WTC11 (cell line): ENCODE results near the gene ERC2. TPM values are rescaled to one million over a fixed set of nuclear protein-coding genes. Genes with fewer than 3 reads are reported as not detected.

Source experiments
- ATAC-seq: fragments of 200-7000 bp; cut with Tn5 transposase; 2 replicates; pipeline ENCODE4 v1.10.0; 2021; ENCODE audit warnings: mild to moderate bottlenecking, moderate library complexity
- CTCF ChIA-PET: fragments of 300-600 bp; sonication (Branson Sonifier 250); formaldehyde crosslinking; loops from one replicate; lab custom pipeline; 2021; ENCODE audit warnings: antibody characterized with exemption; lab: Charles Lee
- POLR2A ChIA-PET: fragments of 350-600 bp; sonication (Branson Sonifier 250); formaldehyde crosslinking; loops from one replicate; lab custom pipeline; 2021; ENCODE audit warnings: antibody characterized with exemption; lab: Charles Lee
- DNase-seq: peaks from one replicate; pipeline ENCODE4 v3.0.0; 2021; ENCODE audit warnings: low spot score
- H3K27ac Mint-ChIP-seq: 2 replicates; pipeline ENCODE4 v1.8.0; 2021; ENCODE audit warnings: mixed read lengths
- H3K27me3 Mint-ChIP-seq: 2 replicates; pipeline ENCODE4 v1.8.0; 2021; ENCODE audit warnings: low read depth, mild to moderate bottlenecking, moderate library complexity, mixed read lengths
- H3K36me3 Mint-ChIP-seq: 2 replicates; pipeline ENCODE4 v1.8.0; 2021; ENCODE audit warnings: mixed read lengths
- H3K4me1 Mint-ChIP-seq: 2 replicates; pipeline ENCODE4 v1.8.0; 2022; ENCODE audit warnings: mixed read lengths
- H3K4me3 Mint-ChIP-seq: 2 replicates; pipeline ENCODE4 v1.8.0; 2021; ENCODE audit warnings: mild to moderate bottlenecking, moderate library complexity, mixed read lengths
- H3K9me3 Mint-ChIP-seq: 2 replicates; pipeline ENCODE4 v1.8.0; 2021; ENCODE audit warnings: mixed read lengths
- ATF1 ChIP-seq: sonication (generic); formaldehyde crosslinking; IDR thresholded peaks from 2 replicates; pipeline ENCODE4 v1.8.1; 2023; ENCODE audit warnings: mild to moderate bottlenecking, moderate library complexity, missing genetic modification reagents
- CBFB ChIP-seq: sonication (generic); formaldehyde crosslinking; IDR thresholded peaks from 2 replicates; pipeline ENCODE4 v1.8.1; 2022; ENCODE audit warnings: mild to moderate bottlenecking, low read depth, missing genetic modification reagents
- CREM ChIP-seq: sonication (generic); formaldehyde crosslinking; IDR thresholded peaks from 2 replicates; pipeline ENCODE4 v1.8.1; 2022; ENCODE audit warnings: mild to moderate bottlenecking, missing genetic modification reagents, moderate library complexity
- E2F4 ChIP-seq: sonication (generic); formaldehyde crosslinking; IDR thresholded peaks from 2 replicates; pipeline ENCODE4 v1.8.1; 2022; ENCODE audit warnings: low read depth, mild to moderate bottlenecking, moderate library complexity, missing genetic modification reagents, borderline replicate concordance
- EMX1 ChIP-seq: fragments of 250-450 bp; sonication (Bioruptor Pico); IDR thresholded peaks from 2 replicates; pipeline ENCODE4 v1.8.0; 2021; ENCODE audit warnings: mild to moderate bottlenecking
- ETV6 ChIP-seq: sonication (generic); formaldehyde crosslinking; IDR thresholded peaks from 2 replicates; pipeline ENCODE4 v1.8.1; 2022; ENCODE audit warnings: mild to moderate bottlenecking, missing genetic modification reagents
- HMGA2 ChIP-seq: fragments of 250-450 bp; sonication (Bioruptor Pico); IDR thresholded peaks from 2 replicates; pipeline ENCODE4 v1.4.0; 2021; ENCODE audit warnings: mild to moderate bottlenecking, moderate library complexity
- JAZF1 ChIP-seq: fragments of 250-450 bp; sonication (Bioruptor Pico); IDR thresholded peaks from 2 replicates; pipeline ENCODE4 v1.9.0; 2021; ENCODE audit warnings: moderate library complexity, mild to moderate bottlenecking, inconsistent platforms
- NFATC4 ChIP-seq: fragments of 250-450 bp; sonication (Bioruptor Pico); IDR thresholded peaks from 2 replicates; pipeline ENCODE4 v1.9.0; 2021; ENCODE audit warnings: mild to moderate bottlenecking
- NR3C1 ChIP-seq: sonication (generic); formaldehyde crosslinking; conservative IDR thresholded peaks from 2 replicates; pipeline ENCODE4 v1.8.1; 2023; ENCODE audit warnings: low read depth, mild to moderate bottlenecking, missing genetic modification reagents
- PRDM15 ChIP-seq: sonication (generic); formaldehyde crosslinking; IDR thresholded peaks from 2 replicates; pipeline ENCODE4 v1.8.0; 2022; ENCODE audit warnings: missing genetic modification reagents
- RELA ChIP-seq: sonication (generic); formaldehyde crosslinking; IDR thresholded peaks from 2 replicates; pipeline ENCODE4 v1.8.1; 2022; ENCODE audit warnings: missing genetic modification reagents, mild to moderate bottlenecking, borderline replicate concordance
- SOX15 ChIP-seq: fragments of 250-450 bp; sonication (Bioruptor Pico); IDR thresholded peaks from 2 replicates; pipeline ENCODE4 v1.9.0; 2021; ENCODE audit warnings: mild to moderate bottlenecking
- STAT6 ChIP-seq: sonication (generic); formaldehyde crosslinking; conservative IDR thresholded peaks from 2 replicates; pipeline ENCODE4 v1.8.1; 2023; ENCODE audit warnings: mild to moderate bottlenecking, low read depth, missing genetic modification reagents, moderate library complexity
- TEAD4 ChIP-seq: sonication (generic); formaldehyde crosslinking; IDR thresholded peaks from 2 replicates; pipeline ENCODE4 v1.8.0; 2022; ENCODE audit warnings: mild to moderate bottlenecking, missing genetic modification reagents
- ZNF138 ChIP-seq: sonication (generic); formaldehyde crosslinking; conservative IDR thresholded peaks from 2 replicates; pipeline ENCODE4 v1.8.1; 2022; ENCODE audit warnings: mild to moderate bottlenecking, moderate library complexity, missing genetic modification reagents
- ZNF232 ChIP-seq: sonication (generic); formaldehyde crosslinking; IDR thresholded peaks from 2 replicates; pipeline ENCODE4 v1.8.0; 2022; ENCODE audit warnings: mild to moderate bottlenecking, missing genetic modification reagents
- ZNF263 ChIP-seq: sonication (generic); formaldehyde crosslinking; IDR thresholded peaks from 2 replicates; pipeline ENCODE4 v1.8.1; 2022; ENCODE audit warnings: low read depth, mild to moderate bottlenecking, moderate library complexity, missing genetic modification reagents
- ZNF281 ChIP-seq: sonication (generic); formaldehyde crosslinking; IDR thresholded peaks from 2 replicates; pipeline ENCODE4 v1.8.0; 2023; ENCODE audit warnings: mild to moderate bottlenecking, missing genetic modification reagents
- ZNF423 ChIP-seq: fragments of 250-450 bp; sonication (Bioruptor Pico); IDR thresholded peaks from 2 replicates; pipeline ENCODE4 v2.1.2; 2022; ENCODE audit warnings: mild to moderate bottlenecking, moderate library complexity
- total RNA-seq: library from RNA; stranded (reverse); gene quantifications from 3 replicates; pipeline ENCODE4 v1.2.3, GENCODE V29; 2021

Gene ERC2
- total RNA-seq, 1 experiment from 2014 or later, result 23.5 TPM

- Mint-ChIP-seq H3K36me3 (no peaks in the 10 kb centered on the region), H3K4me3 (no peak overlapping the region), H3K27ac (no peak overlapping the region), H3K27me3 (no peaks in the 10 kb centered on the region), H3K9me3 (no peaks in the 10 kb centered on the region)
- no peak for DNase-seq
- POLR2A ChIA-PET, result no interaction called here
- no peak for ATAC-seq
- CTCF ChIA-PET, result no interaction called here
- TF ChIP-seq ZNF423 (CRISPR knock-in tag), result no peak
- TF ChIP-seq, all 79 proteins: peak for 0
- H3K4me1 Mint-ChIP-seq, result peaks cover 37% of the 10 kb centered on the region
Measured at GRCh38 chr3:55728461-55729100, 739.7 kb downstream of the ERC2 start.

GRCh38 chr3:55726501-55726775 lies 741.8 kb downstream of the ERC2 start:
- DNase-seq, result no peak
- Mint-ChIP-seq H3K36me3 (no peaks in the 10 kb centered on the region), H3K4me1 (peaks cover 41% of the 10 kb centered on the region), H3K9me3 (no peaks in the 10 kb centered on the region), H3K27me3 (no peaks in the 10 kb centered on the region), H3K4me3 (no peak overlapping the region), H3K27ac (no peak overlapping the region)
- no peak for TF ChIP-seq JAZF1 (CRISPR knock-in tag)
- no peak for TF ChIP-seq ETV6
- TF ChIP-seq SOX15 (CRISPR knock-in tag), result no peak
- TF ChIP-seq TEAD4 (CRISPR knock-in tag), result no peak
- TF ChIP-seq ZNF263 (CRISPR knock-in tag), result no peak
- ATAC-seq, result no peak
- ChIA-PET POLR2A (no interaction called here), CTCF (no interaction called here)

GRCh38 chr3:55725681-55726500 lies 742.4 kb downstream of the ERC2 start:
- ChIA-PET CTCF (no interaction called here), POLR2A (no interaction called here)
- H3K27ac Mint-ChIP-seq, result no peak overlapping the region
- H3K4me1 Mint-ChIP-seq, result peaks cover 41% of the 10 kb centered on the region
- no peaks in the 10 kb centered on the region for H3K36me3 Mint-ChIP-seq
- H3K4me3 Mint-ChIP-seq, result no peak overlapping the region
- ATAC-seq, result no peak
- no peaks in the 10 kb centered on the region for H3K9me3 Mint-ChIP-seq
- no peaks in the 10 kb centered on the region for H3K27me3 Mint-ChIP-seq
- DNase-seq, result no peak
- no peak for TF ChIP-seq ZNF232
- no peak for TF ChIP-seq NFATC4 (CRISPR knock-in tag)
- TF ChIP-seq STAT6, result no peak
- no peak for TF ChIP-seq ZNF281 (CRISPR knock-in tag)
- TF ChIP-seq ZNF138 (CRISPR knock-in tag), result no peak
- no peak for TF ChIP-seq NR3C1 (CRISPR knock-in tag)
- TF ChIP-seq CREM (CRISPR knock-in tag), result no peak
- no peak for TF ChIP-seq RELA
- no peak for TF ChIP-seq JAZF1 (CRISPR knock-in tag)
- no peak for TF ChIP-seq ATF1 (CRISPR knock-in tag)
- no peak for TF ChIP-seq EMX1
- TF ChIP-seq CBFB, result no peak
- no peak for TF ChIP-seq PRDM15
- no peak for TF ChIP-seq ETV6
- no peak for TF ChIP-seq E2F4 (CRISPR knock-in tag)
- no peak for TF ChIP-seq HMGA2 (CRISPR knock-in tag)
